NOMO-1 (cell line): ENCODE data around the gene APC2.
"Not testable (repeated sequence)": the region's sequence is repeated elsewhere in the genome, so short reads cannot be mapped to it uniquely, and the experiment has no call there.

Experiments
- DNase-seq, 2 experiments: peaks; one replicate each; lab custom pipeline; 2025; ENCODE audit not compliant: unreplicated experiment in 2 of 2; lab: John Stamatoyannopoulos, UW

Gene APC2

GRCh38 chr19:1491114-1491848 lies 41.4 kb downstream of the APC2 start, which contains the start of gene REEP6:
REEP6 (plus strand) TSS chr19:1491181; CDS start chr19:1491270, 89 bp downstream.
- no peak for DNase-seq

GRCh38 chr19:1491849-1492170 lies 41.9 kb downstream of the APC2 start:
- DNase-seq: no peak

- DNase-seq: no peak
Measured at GRCh38 chr19:1492474-1493006, 42.6 kb downstream of the APC2 start.

- DNase-seq: no peak
Measured at GRCh38 chr19:1494115-1494815, 44.3 kb downstream of the APC2 start.

GRCh38 chr19:1495051-1495798 lies 45.3 kb downstream of the APC2 start:
- no peak for DNase-seq

- no peak for DNase-seq
Measured at GRCh38 chr19:1495799-1496713, 46.1 kb downstream of the APC2 start.

- no peak for DNase-seq
Measured at GRCh38 chr19:1496714-1497577, 47.0 kb downstream of the APC2 start.

- DNase-seq: no peak
Measured at GRCh38 chr19:1497578-1498235, 47.8 kb downstream of the APC2 start.

GRCh38 chr19:1499231-1499630 lies 49.3 kb downstream of the APC2 start:
- not testable (repeated sequence) for DNase-seq

GRCh38 chr19:1501200-1501595 lies 51.3 kb downstream of the APC2 start:
- DNase-seq: no peak

GRCh38 chr19:1502433-1503088 lies 52.6 kb downstream of the APC2 start:
- DNase-seq: no peak

- peak; percentile 51 to 54 for DNase-seq
Measured at GRCh38 chr19:1503089-1503924, 53.4 kb downstream of the APC2 start.

GRCh38 chr19:1503925-1504773 lies 54.2 kb downstream of the APC2 start:
- no peak for DNase-seq

- DNase-seq: no peak
Measured at GRCh38 chr19:1505012-1505411, 55.1 kb downstream of the APC2 start.

GRCh38 chr19:1505991-1506881 lies 56.3 kb downstream of the APC2 start:
- no peak for DNase-seq
